H9 (cell line): ENCODE data around the gene CENPB. TPM values are rescaled to one million over a fixed set of nuclear protein-coding genes. Genes with fewer than 3 reads are reported as not detected.

Source experiments
- DNase-seq: peaks from one replicate; pipeline ENCODE4 v3.0.0-alpha.2; 2017
- H2AFZ ChIP-seq: one replicate; pipeline ENCODE4 v1.6.1; 2013; ENCODE audit warnings: mild to moderate bottlenecking, low read length, control low read depth, moderate library complexity
- H2AK5ac ChIP-seq: 2 replicates; pipeline ENCODE4 v1.6.1; 2013; ENCODE audit warnings: low read length, control low read depth, mixed read lengths; ENCODE audit not compliant: insufficient read length
- H2BK120ac ChIP-seq: one replicate; pipeline ENCODE4 v1.6.1; 2013; ENCODE audit warnings: low read depth, mild to moderate bottlenecking, low read length, control low read depth, inconsistent platforms; ENCODE audit not compliant: poor library complexity, severe bottlenecking
- H2BK12ac ChIP-seq: 2 replicates; pipeline ENCODE4 v1.6.1; 2013; ENCODE audit warnings: low read length, control low read depth, mixed read lengths, low read depth; ENCODE audit not compliant: insufficient read length
- H2BK15ac ChIP-seq: 2 replicates; pipeline ENCODE4 v1.6.1; 2013; ENCODE audit warnings: low read depth, low read length, control low read depth
- H2BK20ac ChIP-seq: one replicate; pipeline ENCODE4 v1.6.1; 2013; ENCODE audit warnings: low read depth, mild to moderate bottlenecking, low read length, control low read depth, inconsistent platforms; ENCODE audit not compliant: poor library complexity, severe bottlenecking
- H2BK5ac ChIP-seq: 2 replicates; pipeline ENCODE4 v1.6.1; 2013; ENCODE audit warnings: low read length, control low read depth, mixed read lengths; ENCODE audit not compliant: insufficient read length
- H3K14ac ChIP-seq: 2 replicates; pipeline ENCODE4 v1.6.1; 2013; ENCODE audit warnings: low read length, control low read depth; ENCODE audit not compliant: insufficient read depth
- H3K18ac ChIP-seq: 2 replicates; pipeline ENCODE4 v1.6.1; 2013; ENCODE audit warnings: low read depth, mild to moderate bottlenecking, mixed read lengths, low read length, control low read depth; ENCODE audit not compliant: insufficient read length
- H3K23ac ChIP-seq: 2 replicates; pipeline ENCODE4 v1.6.1; 2013; ENCODE audit warnings: low read length, control low read depth, mixed read lengths, low read depth; ENCODE audit not compliant: insufficient read length
- H3K23me2 ChIP-seq: 2 replicates; pipeline ENCODE4 v1.6.1; 2013; ENCODE audit warnings: low read depth, mild to moderate bottlenecking, mixed read lengths, low read length, control low read depth; ENCODE audit not compliant: insufficient read length, poor library complexity, severe bottlenecking
- H3K27ac ChIP-seq: 2 replicates; pipeline ENCODE4 v1.5.1; 2013; ENCODE audit warnings: low read length, control low read depth, mixed read lengths, low read depth; ENCODE audit not compliant: insufficient read length
- H3K27me3 ChIP-seq: 2 replicates; pipeline ENCODE4 v1.6.1; 2013; ENCODE audit warnings: low read length, control low read depth, inconsistent platforms; ENCODE audit not compliant: insufficient read depth
- H3K4ac ChIP-seq: 2 replicates; pipeline ENCODE4 v1.6.1; 2013; ENCODE audit warnings: low read depth, mild to moderate bottlenecking, control low read depth, inconsistent platforms, low read length, moderate library complexity
- H3K4me1 ChIP-seq: 2 replicates; pipeline ENCODE4 v1.6.1; 2013; ENCODE audit warnings: low read length, control low read depth, inconsistent platforms; ENCODE audit not compliant: insufficient read depth
- H3K4me2 ChIP-seq: 2 replicates; pipeline ENCODE4 v1.6.1; 2013; ENCODE audit warnings: low read length, control low read depth, mixed read lengths; ENCODE audit not compliant: insufficient read length, insufficient read depth
- H3K56ac ChIP-seq: 2 replicates; pipeline ENCODE4 v1.6.1; 2013; ENCODE audit warnings: low read depth, mild to moderate bottlenecking, mixed read lengths, low read length, control low read depth; ENCODE audit not compliant: insufficient read length
- H3K79me1 ChIP-seq: 2 replicates; pipeline ENCODE4 v1.6.1; 2013; ENCODE audit warnings: low read depth, mild to moderate bottlenecking, moderate library complexity, low read length, control low read depth, inconsistent platforms; ENCODE audit not compliant: insufficient read depth, poor library complexity, severe bottlenecking
- H3K79me2 ChIP-seq: 2 replicates; pipeline ENCODE4 v1.6.1; 2013; ENCODE audit warnings: low read length, control low read depth, inconsistent platforms; ENCODE audit not compliant: insufficient read depth
- H3K9ac ChIP-seq: 2 replicates; pipeline ENCODE4 v1.6.1; 2013; ENCODE audit warnings: low read length, control low read depth, mixed read lengths; ENCODE audit not compliant: insufficient read length; ENCODE audit errors: extremely low read depth
- H3K9me3 ChIP-seq: one replicate; pipeline ENCODE4 v1.6.1; 2013; ENCODE audit warnings: low read depth, low read length, inconsistent platforms; ENCODE audit not compliant: control insufficient read depth
- H3T11ph ChIP-seq: one replicate; pipeline ENCODE4 v1.6.1; 2013; ENCODE audit warnings: mild to moderate bottlenecking, low read length, control low read depth, inconsistent platforms
- H4K20me1 ChIP-seq: one replicate; pipeline ENCODE4 v1.6.1; 2013; ENCODE audit not compliant: control insufficient read depth, insufficient read length, insufficient read depth
- H4K5ac ChIP-seq: 2 replicates; pipeline ENCODE4 v1.6.1; 2013; ENCODE audit warnings: low read depth, mild to moderate bottlenecking, mixed read lengths, low read length, control low read depth; ENCODE audit not compliant: insufficient read length
- H4K8ac ChIP-seq: replicated peaks from 2 replicates; pipeline ENCODE4 v1.6.1; 2013; ENCODE audit warnings: low read length, control low read depth, mixed read lengths, low read depth; ENCODE audit not compliant: insufficient read length
- H4K91ac ChIP-seq: 2 replicates; pipeline ENCODE4 v1.6.1; 2013; ENCODE audit warnings: low read depth, mild to moderate bottlenecking, moderate library complexity, mixed read lengths, low read length, control low read depth; ENCODE audit not compliant: insufficient read length
- H3K27ac Mint-ChIP-seq, 3 experiments: 2 replicates in 2 of 3; 3 replicates in 1 of 3; pipeline ENCODE4 v1.8.0; 2020 to 2021; ENCODE audit warnings: mixed read lengths in 3 of 3, mild to moderate bottlenecking in 1 of 3, moderate library complexity in 1 of 3
- H3K27me3 Mint-ChIP-seq: 2 replicates; pipeline ENCODE4 v1.8.0; 2021; ENCODE audit warnings: low read depth, mild to moderate bottlenecking, moderate library complexity, mixed read lengths
- H3K36me3 Mint-ChIP-seq, 3 experiments: 2 replicates in 2 of 3; 3 replicates in 1 of 3; pipeline ENCODE4 v1.8.0; 2020 to 2021; ENCODE audit warnings: low read depth in 3 of 3, mixed read lengths in 3 of 3; ENCODE audit not compliant: insufficient read depth in 1 of 3
- H3K4me1 Mint-ChIP-seq, 2 experiments: 2 replicates each; pipeline ENCODE4 v1.8.0; 2020; ENCODE audit warnings: mixed read lengths in 2 of 2
- H3K4me3 Mint-ChIP-seq, 2 experiments: 2 replicates in 1 of 2; 3 replicates in 1 of 2; pipeline ENCODE4 v1.8.0; 2020 to 2021; ENCODE audit warnings: mild to moderate bottlenecking in 2 of 2, mixed read lengths in 2 of 2, moderate library complexity in 1 of 2
- H3K9me3 Mint-ChIP-seq, 2 experiments: 2 replicates in 1 of 2; 3 replicates in 1 of 2; pipeline ENCODE4 v1.8.0; 2020; ENCODE audit warnings: mild to moderate bottlenecking in 2 of 2, mixed read lengths in 2 of 2, moderate library complexity in 1 of 2
- CTCF ChIP-seq: fragments of 200-600 bp; sonication (generic); conservative IDR thresholded peaks from 3 replicates; pipeline ENCODE4 v1.8.0; 2021; ENCODE audit warnings: antibody characterized with exemption, mild to moderate bottlenecking
- WGBS: extraction: QIAGEN DNeasy Blood & Tissue Kit; methylation state at CpG from one replicate; pipeline ENCODE4 v1.1.7; 2013; ENCODE audit warnings: missing lambda C conversion rate, low lambda C conversion rate, mixed read lengths; ENCODE audit not compliant: insufficient read length; ENCODE audit errors: extremely low coverage; 5-methylcytosine and 5-hydroxymethylcytosine counted together
- total RNA-seq: library from RNA; stranded (reverse); gene quantifications from 2 replicates; pipeline ENCODE4 v1.2.1, GENCODE V29; 2021

Gene CENPB
- total RNA-seq, 1 experiment from 2014 or later = 63.1 TPM

- no CpG with 5 or more reads among the region's 33 CpGs for WGBS
- no peak overlapping the region for H3K27ac ChIP-seq
- peaks cover 42 to 54% of the 10 kb centered on the region in 2 experiments for H3K4me1 Mint-ChIP-seq
- peak overlapping the region; percentile 35 for H3K4me2 ChIP-seq
- DNase-seq = no peak
- H3K9me3 Mint-ChIP-seq = no peaks in the 10 kb centered on the region
- H2BK20ac ChIP-seq = no peak overlapping the region
- no peak overlapping the region for H2BK12ac ChIP-seq
- no peaks in the 10 kb centered on the region for H4K20me1 ChIP-seq
- no peaks in the 10 kb centered on the region for H3K79me1 ChIP-seq
- H2BK120ac ChIP-seq = no peak overlapping the region
- peaks cover 19% of the 10 kb centered on the region for H3K27me3 Mint-ChIP-seq
- H3K79me2 ChIP-seq = no peaks in the 10 kb centered on the region
- H2BK5ac ChIP-seq = no peak overlapping the region
- no peak overlapping the region for H3K9ac ChIP-seq
- peaks cover 8 to 13% (median 13%) of the 10 kb centered on the region in 3 experiments; a peak in 5 of 7 replicates for H3K36me3 Mint-ChIP-seq
- H4K8ac ChIP-seq = no peak overlapping the region
- H3K56ac ChIP-seq = no peak overlapping the region
- no peak overlapping the region for H4K91ac ChIP-seq
- no peak overlapping the region for H3T11ph ChIP-seq
- no peak overlapping the region for H3K14ac ChIP-seq
- no peak overlapping the region for H2AK5ac ChIP-seq
- H3K4me1 ChIP-seq = no peaks in the 10 kb centered on the region; the same call in 1 of the 2 replicates
- H3K4ac ChIP-seq = no peak overlapping the region
- H3K23me2 ChIP-seq = peaks cover 19% of the 10 kb centered on the region
- no peak overlapping the region for H4K5ac ChIP-seq
- H3K27me3 ChIP-seq = no peaks in the 10 kb centered on the region
- no peak overlapping the region for H3K18ac ChIP-seq
- no peaks in the 10 kb centered on the region for H3K9me3 ChIP-seq
- peak overlapping the region; percentile 73 to 92 for H3K4me3 Mint-ChIP-seq
- H3K23ac ChIP-seq = no peak overlapping the region
- no peak overlapping the region for H2AFZ ChIP-seq
- TF ChIP-seq CTCF = no peak
- no peak overlapping the region for H2BK15ac ChIP-seq
- peak overlapping the region in 1 of 3 experiments; percentile 23; a peak in 1 of 7 replicates for H3K27ac Mint-ChIP-seq
Observed at GRCh38 chr20:3796477-3797225, 10.1 kb upstream of the CENPB start.
